NCI-H128 (cell line): ENCODE data around the gene CIART.
"Not testable (repeated sequence)": the region's sequence is repeated elsewhere in the genome, so short reads cannot be mapped to it uniquely, and the experiment has no call there.

ENCODE experiments used
- DNase-seq: peaks from one replicate; lab custom pipeline; 2025; ENCODE audit not compliant: unreplicated experiment; lab: John Stamatoyannopoulos, UW

The CIART gene

GRCh38 chr1:150302338-150302737 lies 20.0 kb downstream of the CIART start:
- DNase-seq = no peak

GRCh38 chr1:150302902-150303301 lies 20.5 kb downstream of the CIART start:
- DNase-seq = no peak

DNA sequence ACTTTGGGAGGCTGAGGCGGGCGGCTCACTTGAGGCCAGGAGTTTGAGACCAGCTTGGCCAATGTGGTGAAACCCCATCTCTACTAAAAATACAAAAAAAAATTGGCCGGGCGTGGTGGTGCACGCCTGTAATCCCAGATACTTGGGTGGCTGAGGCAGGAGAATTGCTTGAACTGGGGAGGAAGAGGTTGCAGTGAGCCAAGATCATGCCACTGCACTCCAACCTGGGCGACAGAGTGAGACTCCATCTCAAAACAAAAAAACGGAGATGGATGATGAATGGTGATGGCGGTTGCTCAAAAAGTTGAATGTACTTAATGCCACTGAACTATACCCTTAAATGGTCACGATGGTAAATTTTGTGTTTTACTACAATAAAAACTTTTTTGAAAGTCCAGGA lies 26.2 kb downstream of the CIART start:
- not testable (repeated sequence) for DNase-seq

- no peak for DNase-seq
These were observed 27.6 kb downstream of the CIART start for GRCh38 chr1:150309758-150310508.

- DNase-seq = no peak
These were observed 29.4 kb downstream of the CIART start for GRCh38 chr1:150311762-150312161.

DNA sequence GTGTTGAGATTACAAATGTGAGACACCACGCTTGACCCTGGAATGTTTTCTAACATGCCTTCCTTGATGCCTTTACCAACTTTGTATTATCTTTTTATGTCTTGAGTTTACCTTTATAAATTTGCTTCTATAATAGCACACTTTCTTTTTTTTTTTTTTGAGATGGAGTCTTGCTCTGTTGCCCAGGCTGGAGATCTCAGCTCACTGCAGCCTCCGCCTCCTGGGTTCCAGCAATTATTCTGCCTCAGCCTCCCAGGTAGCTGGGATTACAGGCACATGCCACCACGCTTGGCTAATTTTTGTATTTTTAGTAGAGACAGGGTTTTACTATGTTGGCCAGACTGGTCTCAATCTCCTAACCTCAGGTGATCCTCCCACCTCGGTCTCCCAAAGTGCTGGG lies 32.3 kb downstream of the CIART start:
- DNase-seq = not testable (repeated sequence)

GRCh38 chr1:150320667-150320978 lies 38.3 kb downstream of the CIART start:
- DNase-seq = no peak

- no peak for DNase-seq
These were observed 39.4 kb downstream of the CIART start for GRCh38 chr1:150321826-150322166.

DNA sequence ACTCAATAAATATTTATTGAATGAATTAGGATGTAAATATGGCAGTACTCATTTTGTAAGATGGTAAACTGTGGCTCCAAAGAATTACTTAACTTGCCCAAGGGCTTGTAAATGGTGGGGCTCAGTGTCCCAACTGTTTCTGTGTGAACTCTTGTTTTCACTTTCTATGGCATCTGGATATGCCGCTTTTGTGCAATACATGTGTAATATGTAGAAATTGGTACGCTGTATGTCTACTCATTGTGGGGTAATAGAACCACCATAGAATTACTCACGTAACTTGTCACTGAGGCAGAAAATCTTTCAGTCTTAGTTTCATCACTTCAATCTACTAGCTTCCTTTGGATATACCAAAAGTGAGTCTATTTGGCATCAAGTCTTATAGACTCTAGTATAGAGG lies 40.0 kb downstream of the CIART start:
- DNase-seq = no peak

DNA sequence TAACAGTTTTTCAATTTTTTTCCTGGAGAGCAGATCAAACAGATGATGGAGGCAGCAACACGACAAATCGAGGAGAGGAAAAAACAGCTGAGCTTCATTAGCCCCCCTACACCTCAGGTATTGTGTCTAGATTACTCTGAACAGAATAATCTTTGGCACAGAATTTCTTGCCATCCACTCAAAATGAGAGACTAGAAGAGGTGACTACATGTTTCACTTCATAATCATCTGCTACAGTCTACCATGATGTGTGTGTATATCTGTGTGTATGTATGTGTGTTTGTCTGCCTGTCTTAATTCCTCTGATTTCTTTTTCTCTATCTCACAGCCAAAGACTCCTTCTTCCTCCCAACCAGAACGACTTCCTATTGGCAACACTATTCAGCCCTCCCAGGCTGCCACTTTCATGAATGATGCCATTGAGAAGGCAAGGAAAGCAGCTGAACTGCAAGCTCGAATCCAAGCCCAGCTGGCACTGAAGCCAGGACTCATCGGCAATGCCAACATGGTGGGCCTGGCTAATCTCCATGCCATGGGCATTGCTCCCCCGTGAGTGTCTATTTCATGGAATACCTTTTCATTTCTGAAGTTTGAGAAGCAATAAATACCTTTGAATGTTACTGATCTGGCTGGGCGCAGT lies 50.4 kb downstream of the CIART start:
- no peak for DNase-seq
